Gastroesophageal sphincter (tissue), 3 donors: ENCODE measurements around the gene HMGCL.

Source experiments
- CTCF ChIP-seq, 4 experiments: fragments of 200-600 bp in 2 of 4; fragments of 450-650 bp in 2 of 4; sonication (generic) in 1 of 4; IDR thresholded peaks; one replicate each; pipeline ENCODE4 v1.5.1; 2017 to 2019; ENCODE audit warnings: antibody characterized with exemption in 4 of 4, mild to moderate bottlenecking in 2 of 4, moderate library complexity in 2 of 4
- EP300 ChIP-seq: sonication (generic); formaldehyde crosslinking; IDR thresholded peaks from one replicate; pipeline ENCODE4 v1.6.1; 2017; ENCODE audit warnings: antibody characterized with exemption, mild to moderate bottlenecking
- POLR2AphosphoS5 ChIP-seq: sonication (generic); formaldehyde crosslinking; IDR thresholded peaks from one replicate; pipeline ENCODE4 v1.6.1; 2017; ENCODE audit warnings: antibody characterized with exemption

GRCh38 chr1:23807453-23807852 is 17.8 kb downstream of the HMGCL start:
- no peak for TF ChIP-seq CTCF (IDR thresholded peaks at IDR 0.05)
- no peak for TF ChIP-seq POLR2AphosphoS5
- no peak for TF ChIP-seq EP300
